ENCODE measurements around the gene SLC1A2. TPM values are rescaled to one million over a fixed set of nuclear protein-coding genes. Genes with fewer than 3 reads are reported as not detected.

The SLC1A2 gene
- total RNA-seq, 6 experiments from 2014 or later = 1.7 to 2.4 (median 2.1) TPM

GRCh38 chr11:35403765-35404387 lies 15.5 kb downstream of the SLC1A2 start:
- Mint-ChIP-seq H3K9me3 (no peaks in the 10 kb centered on the region), H3K27ac (no peak overlapping the region), H3K4me1 (ENCODE audit: low read depth) (peaks cover 19% of the 10 kb centered on the region), H3K36me3 (ENCODE audit: low read depth) (no peaks in the 10 kb centered on the region; the same call in none of the 2 replicates), H3K4me3 (no peak overlapping the region), H3K27me3 (ENCODE audit: insufficient read depth) (peaks cover 3% of the 10 kb centered on the region)
- DNase-seq = no peak
- no peak for TF ChIP-seq CTCF (IDR thresholded peaks at IDR 0.05)

GRCh38 chr11:35402751-35403660 lies 16.4 kb downstream of the SLC1A2 start:
- Mint-ChIP-seq H3K36me3 (ENCODE audit: low read depth) (peaks cover 4% of the 10 kb centered on the region), H3K9me3 (no peaks in the 10 kb centered on the region), H3K4me3 (no peak overlapping the region)

DNA sequence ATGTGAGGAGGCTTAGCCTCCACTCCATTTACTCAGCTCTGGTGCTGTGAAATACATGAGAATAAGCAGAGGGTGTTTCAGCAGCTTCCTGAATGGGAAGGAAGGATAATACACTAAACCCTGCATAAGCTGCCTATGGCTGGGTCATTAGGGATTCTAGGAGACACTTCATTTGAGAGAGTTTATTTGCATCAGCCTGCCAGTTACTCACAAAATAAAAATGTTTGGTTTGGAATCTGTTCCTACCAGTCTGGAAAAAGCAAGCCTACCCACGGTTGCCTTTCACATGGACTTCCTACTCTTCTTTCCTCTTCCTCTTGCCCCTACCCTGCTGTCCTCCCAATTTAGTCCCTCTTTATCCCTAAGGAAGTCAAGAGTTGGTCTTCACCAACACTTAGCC lies 20.5 kb downstream of the SLC1A2 start:
- Mint-ChIP-seq H3K27ac (peak overlapping the region; percentile 52), H3K36me3 (ENCODE audit: low read depth) (peaks cover 7% of the 10 kb centered on the region), H3K4me3 (no peak overlapping the region), H3K4me1 (ENCODE audit: low read depth) (peaks cover 16% of the 10 kb centered on the region), H3K27me3 (ENCODE audit: insufficient read depth) (no peaks in the 10 kb centered on the region; the same call in none of the 2 replicates), H3K9me3 (no peaks in the 10 kb centered on the region)
- no peak for TF ChIP-seq CTCF (IDR thresholded peaks at IDR 0.05)
- no peak for DNase-seq

More at GRCh38 chr11:35402751-35403660, 16.4 kb downstream of the SLC1A2 start:
- DNase-seq = no peak
- no peak for TF ChIP-seq CTCF (IDR thresholded peaks at IDR 0.05)
- peaks cover 27% of the 10 kb centered on the region for H3K4me1 Mint-ChIP-seq (ENCODE audit: low read depth)
- H3K27me3 Mint-ChIP-seq (ENCODE audit: insufficient read depth) = peaks cover 3% of the 10 kb centered on the region
- no peak overlapping the region for H3K27ac Mint-ChIP-seq

- Mint-ChIP-seq H3K27me3 (ENCODE audit: insufficient read depth) (no peaks in the 10 kb centered on the region; the same call in none of the 2 replicates), H3K4me3 (no peak overlapping the region), H3K36me3 (ENCODE audit: low read depth) (peaks cover 7% of the 10 kb centered on the region), H3K27ac (no peak overlapping the region), H3K4me1 (ENCODE audit: low read depth) (peaks cover 43% of the 10 kb centered on the region), H3K9me3 (no peaks in the 10 kb centered on the region)
- TF ChIP-seq CTCF (IDR thresholded peaks at IDR 0.05) = no peak
- DNase-seq = no peak
Observed at GRCh38 chr11:35394941-35395340, 24.4 kb downstream of the SLC1A2 start.

GRCh38 chr11:35393098-35393497 lies 26.3 kb downstream of the SLC1A2 start:
- Mint-ChIP-seq H3K4me3 (no peak overlapping the region), H3K9me3 (no peaks in the 10 kb centered on the region), H3K36me3 (ENCODE audit: low read depth) (peaks cover 5% of the 10 kb centered on the region), H3K27ac (no peak overlapping the region), H3K4me1 (ENCODE audit: low read depth) (peaks cover 29% of the 10 kb centered on the region), H3K27me3 (ENCODE audit: insufficient read depth) (no peaks in the 10 kb centered on the region; the same call in 1 of the 2 replicates)
- DNase-seq = no peak
- no peak for TF ChIP-seq CTCF (IDR thresholded peaks at IDR 0.05)

Data from HFFc6 (cell line).